Endothelial cell of hepatic sinusoid (primary cell): ENCODE measurements around the gene PRPF40B.
"Not testable (repeated sequence)": the region's sequence is repeated elsewhere in the genome, so short reads cannot be mapped to it uniquely, and the experiment has no call there.

Experiments used
- in situ Hi-C: cut with HindIII; loops from 2 replicates; pipeline ENCODE4 v1.10.0; 2017; ENCODE audit warnings: low sequenced_read_pairs

Gene PRPF40B

GRCh38 chr12:49623142-49623904 is at the start of gene PRPF40B:
PRPF40B (plus strand) TSS chr12:49623561; CDS start chr12:49623591, 30 bp downstream.
- in situ Hi-C loops, result no loop called here

DNA sequence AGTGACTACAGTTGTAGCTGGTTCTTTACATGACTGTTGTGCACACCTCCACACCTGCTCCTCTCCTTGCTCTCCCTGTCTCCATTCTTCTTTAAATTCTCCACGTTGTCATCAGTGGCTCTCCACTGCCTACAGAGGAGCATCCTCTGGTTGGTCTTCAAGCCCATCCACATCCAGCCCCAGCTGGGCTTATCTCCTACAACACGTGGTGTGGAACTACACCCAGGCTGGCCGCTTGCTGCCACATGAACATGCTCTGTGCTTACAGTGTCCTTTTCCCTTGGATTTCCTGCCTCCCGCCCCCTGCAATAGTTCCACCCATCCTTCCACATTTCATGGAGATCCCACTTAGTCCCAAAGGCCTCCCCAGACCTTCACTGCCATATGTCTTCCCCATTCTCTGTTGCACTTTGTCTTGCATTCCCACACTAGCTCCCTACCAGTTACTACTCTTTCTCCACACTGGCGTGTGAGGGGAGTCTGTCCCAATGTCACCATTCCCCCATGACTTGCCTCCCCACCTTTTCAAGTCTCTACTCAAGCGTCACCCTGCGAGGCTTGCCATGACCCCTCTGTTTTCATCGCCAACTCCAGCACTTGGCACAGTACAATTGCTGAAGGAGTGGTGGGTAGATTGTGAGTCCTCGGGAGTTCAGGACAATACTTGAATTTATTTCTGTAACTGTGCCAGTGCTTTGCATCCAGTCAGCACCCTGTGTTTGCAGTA is 45.6 kb upstream of the PRPF40B start:
- in situ Hi-C loops, result loop anchor here (5.0 kb wide), 1 partner anchor 35 kb away; no protein-coding TSS in a partner anchor

- in situ Hi-C loops, result loop anchor here (5.0 kb wide), 1 partner anchor 36 kb away; no protein-coding TSS in a partner anchor
Observed at GRCh38 chr12:49578471-49579112, 44.8 kb upstream of the PRPF40B start.

GRCh38 chr12:49580572-49581535 is 42.5 kb upstream of the PRPF40B start:
- in situ Hi-C loops, result no loop called here

DNA sequence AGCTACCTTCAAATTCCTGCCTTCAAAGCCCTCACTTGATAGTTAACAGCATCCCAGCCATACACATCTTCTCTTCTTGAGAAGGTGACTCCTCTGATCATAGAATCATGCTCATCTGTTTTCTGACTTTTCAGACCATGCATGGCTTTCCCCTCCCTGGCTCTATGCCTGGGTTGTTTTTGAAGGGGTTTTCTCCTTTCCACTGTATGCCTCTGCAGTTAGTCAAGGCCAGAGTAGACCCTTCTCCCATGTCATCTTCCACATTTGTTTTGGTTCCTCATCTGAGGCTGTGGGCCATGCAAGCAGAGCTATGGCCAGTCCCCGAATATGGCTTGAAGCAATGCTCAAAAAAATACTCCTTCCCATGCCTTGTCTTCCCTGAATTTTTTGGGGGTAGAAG is 41.2 kb upstream of the PRPF40B start:
- in situ Hi-C loops, result no loop called here

DNA sequence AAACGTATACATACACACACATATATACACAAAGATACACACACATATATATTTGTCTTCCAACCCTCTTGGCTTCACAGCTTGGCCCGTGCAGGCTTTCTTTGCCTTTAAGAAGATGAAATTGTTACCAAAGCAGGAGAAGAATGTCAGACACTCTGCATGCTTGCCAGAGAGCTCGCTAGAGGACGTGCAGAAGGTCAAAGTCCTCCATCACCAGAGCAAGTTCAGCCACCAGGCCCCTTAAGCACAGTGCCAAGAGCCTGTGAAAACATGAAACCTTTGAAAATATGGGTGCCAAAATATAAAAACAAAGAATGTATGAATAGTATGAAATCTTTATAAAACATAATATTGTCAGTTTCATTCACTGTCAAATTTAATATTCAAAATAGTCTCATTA is 40.5 kb upstream of the PRPF40B start:
- in situ Hi-C loops, result no loop called here

DNA sequence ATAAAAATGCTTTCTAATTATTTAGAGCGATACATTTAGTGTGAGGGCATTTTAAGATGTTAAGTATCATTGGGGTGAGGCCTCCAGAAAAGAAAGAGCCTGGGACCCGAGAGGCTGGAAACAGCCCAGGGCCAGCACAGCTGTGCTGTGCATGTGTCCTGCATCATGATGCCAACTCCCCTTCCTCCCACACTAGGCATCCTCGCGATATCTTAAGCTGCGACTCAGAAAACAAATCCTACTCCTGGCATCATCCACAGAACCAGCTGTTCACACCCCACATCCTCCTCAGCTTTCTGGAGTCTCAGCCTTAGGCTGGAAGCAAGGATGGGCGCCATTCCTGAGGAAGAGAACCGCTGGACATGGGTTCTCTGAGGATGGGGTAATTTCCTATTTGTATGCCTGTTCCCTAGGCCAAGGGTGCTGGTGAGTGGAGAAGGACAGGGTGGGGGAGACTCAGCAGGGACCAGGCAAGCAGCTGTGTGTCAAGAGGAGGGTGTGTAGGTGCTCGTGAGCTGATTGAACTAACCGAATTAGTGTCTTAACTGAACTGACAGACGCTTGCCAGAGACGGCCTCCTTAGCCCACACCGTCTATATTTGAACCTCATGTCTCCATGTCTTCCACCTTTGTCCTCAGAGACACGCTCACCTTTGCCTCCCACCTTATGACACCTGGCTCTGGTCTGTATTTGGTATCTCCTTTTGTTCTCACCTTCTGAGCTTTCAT is 39.8 kb upstream of the PRPF40B start:
- in situ Hi-C loops, result no loop called here

DNA sequence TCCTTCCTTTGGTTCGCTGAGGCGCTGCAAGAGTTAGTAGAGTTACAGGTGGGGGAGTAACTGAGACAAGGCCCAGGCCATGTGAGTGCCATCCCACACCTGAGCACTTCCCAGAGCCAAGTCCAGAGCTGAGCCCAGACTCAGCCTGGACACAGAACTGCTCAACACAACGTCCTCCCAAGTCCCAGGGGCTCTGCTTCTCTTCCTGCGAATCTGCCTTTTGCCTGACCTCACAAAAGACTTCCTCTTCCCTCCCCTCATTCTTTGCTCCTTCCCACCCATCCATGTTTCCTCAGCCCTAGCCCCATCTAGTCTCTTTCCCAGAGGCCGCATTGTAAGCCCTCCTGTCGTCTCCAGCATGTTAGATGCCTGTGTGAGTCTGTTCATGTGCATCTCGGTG is 38.8 kb upstream of the PRPF40B start:
- in situ Hi-C loops, result no loop called here

DNA sequence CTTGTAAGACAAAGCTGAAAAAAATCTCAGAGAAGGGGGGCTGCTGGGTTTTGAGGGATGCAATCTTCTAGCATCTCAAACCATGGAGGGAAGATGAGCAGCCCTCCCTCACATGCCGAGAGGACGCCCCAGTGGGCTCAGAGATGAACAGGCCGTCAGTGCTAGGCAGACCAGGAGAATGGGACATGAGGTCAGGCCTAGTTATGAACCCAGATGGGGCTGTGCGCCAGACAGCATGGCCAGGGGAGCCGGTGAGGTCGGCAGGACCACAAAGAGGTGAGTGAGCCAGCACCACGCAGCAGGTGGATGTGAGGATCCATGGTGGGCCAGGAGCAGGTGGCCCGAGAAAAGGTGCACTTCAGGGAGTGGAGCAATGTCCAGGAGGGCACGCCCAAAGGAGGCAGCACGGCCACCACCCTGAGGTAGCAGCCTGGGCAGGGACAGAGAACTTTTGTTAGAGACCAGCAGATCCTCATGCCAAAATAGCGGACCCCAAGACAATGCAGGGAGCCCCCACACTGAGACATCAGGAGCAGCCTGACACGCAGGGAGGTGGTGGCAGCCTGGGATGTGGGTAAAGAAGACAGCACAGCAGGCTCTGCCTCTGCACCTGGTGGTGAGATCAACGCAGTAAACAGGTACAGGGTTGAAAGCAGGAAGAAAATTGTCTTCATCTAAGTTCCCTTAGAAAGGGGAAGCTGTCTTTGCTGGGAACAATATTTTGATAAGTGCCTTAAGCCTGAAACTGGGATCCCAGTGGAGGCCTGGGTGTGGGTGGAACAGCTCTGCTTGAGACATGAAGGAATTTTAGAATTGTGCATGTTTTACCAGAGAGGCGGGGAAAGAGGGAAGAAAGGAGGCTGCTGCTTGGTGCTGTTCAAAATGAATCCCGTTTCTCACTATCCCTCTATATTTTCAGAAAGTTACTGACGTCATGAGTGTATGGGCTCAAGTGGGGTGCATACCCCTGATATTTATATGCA is 37.6 kb upstream of the PRPF40B start:
- in situ Hi-C loops, result no loop called here

DNA sequence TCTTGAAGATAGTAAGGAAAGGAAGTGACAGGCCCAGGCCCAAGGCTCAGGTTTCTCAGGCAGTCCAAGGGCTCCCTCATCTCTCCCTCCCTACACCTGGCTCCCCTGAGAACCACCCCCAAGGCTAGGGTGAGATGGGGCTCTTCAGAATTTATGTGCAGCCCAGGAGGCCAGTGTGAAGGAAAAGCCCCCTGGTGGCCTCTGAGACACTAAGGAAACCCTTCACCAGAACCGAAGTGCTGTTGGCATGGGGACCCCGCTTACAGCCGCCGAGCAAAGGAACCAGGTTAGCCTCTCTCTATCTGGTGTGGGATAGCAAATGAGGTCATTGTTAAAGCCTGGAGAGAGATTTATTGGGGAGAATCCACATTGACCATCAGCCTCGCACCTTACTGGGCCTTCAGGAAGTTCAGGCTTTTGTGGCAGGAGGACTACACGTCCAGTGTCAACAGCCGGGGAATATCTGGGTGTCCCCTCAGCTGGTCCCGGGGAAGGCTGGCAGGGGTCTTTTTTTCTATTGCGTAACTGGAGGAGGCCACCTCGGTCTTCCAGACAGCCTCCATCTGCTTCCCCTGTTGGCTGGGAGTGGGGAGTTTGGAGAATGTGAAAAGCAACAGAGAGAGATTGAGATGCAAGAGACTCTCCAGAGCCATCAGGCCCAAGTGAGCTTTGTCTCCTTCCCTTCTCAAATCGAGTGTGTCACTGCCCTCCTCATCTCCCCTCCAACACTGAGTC is 36.0 kb upstream of the PRPF40B start:
- in situ Hi-C loops, result no loop called here

GRCh38 chr12:49588281-49588680 is 35.1 kb upstream of the PRPF40B start:
- in situ Hi-C loops, result no loop called here

- in situ Hi-C loops, result no loop called here
Observed at GRCh38 chr12:49588721-49589516, 34.4 kb upstream of the PRPF40B start.

DNA sequence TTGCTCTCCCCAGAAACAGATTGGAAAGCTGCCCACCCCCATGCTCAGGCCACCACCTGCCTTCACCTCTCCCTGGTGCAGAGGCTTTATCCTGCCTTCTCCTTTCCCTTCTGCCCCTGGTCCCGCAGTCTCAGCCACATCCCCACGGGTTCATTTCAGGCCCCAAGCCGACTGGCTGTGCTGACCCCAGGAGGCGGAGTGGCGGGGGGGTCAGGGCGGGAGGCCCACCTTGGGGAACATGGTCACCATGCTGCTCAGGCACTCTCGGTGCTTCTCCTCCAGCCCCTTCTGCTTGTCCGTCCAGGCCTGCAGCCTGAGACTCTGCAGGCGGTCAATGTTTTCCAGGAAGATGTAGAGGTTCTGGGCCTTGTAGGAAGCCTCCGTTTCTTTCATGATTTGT is 24.8 kb upstream of the PRPF40B start:
- in situ Hi-C loops, result no loop called here

DNA sequence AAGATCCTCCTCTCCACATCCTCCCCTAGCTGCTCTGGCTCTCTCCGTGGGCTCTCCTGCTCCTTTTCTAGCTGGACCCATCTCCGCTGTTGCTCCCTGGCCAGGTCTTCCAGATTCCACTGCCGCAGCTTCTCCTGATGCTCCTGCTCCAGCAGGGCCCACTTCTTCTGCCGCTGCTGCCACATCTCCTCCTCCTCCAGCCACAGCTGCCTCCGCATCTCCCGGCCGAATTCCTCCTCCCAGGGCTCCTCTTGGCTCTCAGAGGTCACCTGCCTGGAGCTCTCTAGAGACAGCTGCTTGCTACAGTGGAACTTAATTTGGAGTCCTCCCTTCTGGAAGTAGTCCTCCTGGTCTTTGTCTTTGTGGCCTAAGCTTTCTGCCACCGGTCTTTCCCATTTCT is 23.4 kb upstream of the PRPF40B start:
- in situ Hi-C loops, result no loop called here

DNA sequence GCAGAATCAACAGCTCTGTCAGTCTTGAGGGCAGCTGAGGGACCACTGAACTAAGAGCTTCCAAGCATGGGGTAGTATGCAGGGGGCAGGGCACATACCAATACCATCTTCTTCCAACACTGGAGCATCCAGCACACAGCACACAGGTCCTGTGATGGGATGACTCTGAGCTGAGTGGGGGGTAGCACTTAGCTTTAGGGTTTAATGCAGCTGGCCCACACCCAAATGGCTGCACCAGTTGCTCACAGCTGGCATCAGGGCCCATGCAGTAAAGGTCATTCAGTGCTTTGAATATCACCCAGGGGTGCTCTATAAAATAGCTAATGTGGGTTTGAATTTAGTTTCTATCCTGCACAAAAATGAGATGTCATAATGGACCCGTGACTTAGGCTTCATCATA is 19.6 kb upstream of the PRPF40B start:
- in situ Hi-C loops, result no loop called here

- in situ Hi-C loops, result no loop called here
Observed at GRCh38 chr12:49604856-49605255, 18.5 kb upstream of the PRPF40B start.

GRCh38 chr12:49605539-49605938 is 17.8 kb upstream of the PRPF40B start, which contains the start of gene FAM186B:
FAM186B (minus strand) TSS chr12:49605639; CDS start chr12:49605477, 162 bp downstream.
- in situ Hi-C loops, result not testable (repeated sequence)
